CD4-positive, alpha-beta T cell treated with Interleukin-2 at 100 ng/mL for 4 hours (primary cell): ENCODE measurements around the gene MVK.

Experiments
- DNase-seq: peaks from one replicate; pipeline ENCODE4 v3.0.0-alpha.2; 2020; ENCODE audit warnings: low spot score

Gene MVK

DNA sequence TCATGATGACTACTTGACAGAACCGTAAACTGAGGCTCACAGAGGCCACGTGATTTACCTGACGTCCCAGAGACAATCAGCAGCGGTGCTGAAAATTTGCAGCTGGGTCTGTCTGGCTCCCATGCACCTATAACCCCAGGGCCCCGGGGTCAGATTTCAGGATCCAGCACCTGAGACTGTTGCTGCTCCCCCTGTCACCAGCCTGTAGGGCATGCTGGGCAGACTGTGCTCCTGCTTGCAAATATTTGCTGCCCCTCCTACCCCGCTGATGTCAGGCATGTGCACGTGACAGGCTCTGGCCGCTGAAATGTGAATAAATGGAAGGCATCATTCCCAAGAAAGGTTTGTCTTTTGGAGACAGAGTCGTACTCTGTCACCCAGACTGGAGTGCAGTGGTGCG lies 6.3 kb upstream of the MVK start:
- DNase-seq, result no peak

DNA sequence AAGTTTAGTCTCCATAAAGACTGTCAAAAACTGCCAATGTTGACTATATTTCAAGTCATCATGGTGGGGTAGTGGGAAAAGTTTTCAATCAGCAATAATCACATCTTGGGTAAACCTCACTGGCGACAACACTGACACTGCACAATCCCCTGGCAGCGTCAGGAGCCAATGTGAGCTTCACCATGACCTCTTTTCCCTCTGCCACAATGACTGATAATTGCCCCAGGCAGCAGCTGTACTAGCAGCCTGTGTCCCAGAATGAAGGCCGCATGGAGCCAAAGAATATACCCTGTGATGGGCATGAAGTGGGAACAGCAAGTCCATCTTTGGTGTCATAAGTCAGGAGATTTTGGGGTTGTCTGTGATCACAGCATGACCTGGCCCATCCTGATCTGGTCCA lies 5.6 kb upstream of the MVK start:
- DNase-seq, result no peak

DNA sequence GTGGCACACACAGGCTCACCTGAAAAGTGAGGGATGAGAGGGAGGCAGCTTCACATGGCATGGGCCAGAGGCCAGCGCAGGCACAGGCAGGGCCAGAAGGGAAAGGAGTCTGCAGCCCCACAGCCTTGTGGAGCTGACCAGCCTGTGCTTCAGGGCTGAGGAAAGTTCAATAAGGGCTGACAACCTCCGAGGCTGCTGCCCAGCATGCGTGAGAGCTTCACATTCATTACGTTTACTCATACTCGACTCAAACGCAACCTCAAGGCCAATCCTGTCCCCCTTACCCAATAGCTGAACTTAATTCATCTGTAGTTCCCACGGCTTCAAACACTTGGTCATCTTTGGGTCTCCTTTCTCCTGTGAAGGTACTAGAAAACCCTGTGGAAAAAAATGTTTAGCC lies 5.1 kb upstream of the MVK start:
- no peak for DNase-seq

DNA sequence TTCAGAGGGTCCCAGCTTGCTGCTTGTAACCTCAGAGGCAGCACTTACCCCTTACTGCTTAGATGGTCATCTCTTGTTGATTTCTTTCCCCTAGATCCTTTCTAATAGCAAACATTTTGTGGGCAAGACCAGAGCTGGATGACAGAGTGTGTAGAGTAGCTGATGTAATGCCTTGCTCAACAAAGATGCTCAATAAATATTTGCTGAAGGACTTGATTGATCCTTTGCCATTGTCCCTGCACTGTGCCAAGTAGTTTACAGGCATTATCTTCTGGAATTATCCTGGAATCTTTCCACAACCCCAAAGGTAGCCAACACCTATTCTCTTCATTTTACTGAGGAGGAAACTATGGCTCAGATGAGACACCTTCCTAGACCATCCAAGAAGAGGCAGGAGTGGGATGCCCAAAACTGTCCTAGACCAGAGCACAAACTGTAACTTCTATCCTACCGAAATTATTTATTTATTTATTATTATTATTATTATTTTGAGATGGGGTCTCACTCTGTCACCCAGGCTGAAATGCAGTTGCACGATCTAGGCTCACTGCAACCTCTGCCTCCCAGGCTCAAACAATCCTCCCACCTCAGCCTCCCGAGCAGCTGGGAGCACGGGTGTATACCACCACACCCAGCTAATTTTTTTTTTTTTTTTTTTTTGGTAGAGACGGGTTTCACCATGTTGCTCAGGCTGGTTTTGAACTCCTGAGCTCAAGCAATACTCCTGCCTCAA lies 1.7 kb upstream of the MVK start:
- no peak for DNase-seq

- no peak for DNase-seq
Measured at GRCh38 chr12:109572506-109572845, 1.1 kb upstream of the MVK start.

DNA sequence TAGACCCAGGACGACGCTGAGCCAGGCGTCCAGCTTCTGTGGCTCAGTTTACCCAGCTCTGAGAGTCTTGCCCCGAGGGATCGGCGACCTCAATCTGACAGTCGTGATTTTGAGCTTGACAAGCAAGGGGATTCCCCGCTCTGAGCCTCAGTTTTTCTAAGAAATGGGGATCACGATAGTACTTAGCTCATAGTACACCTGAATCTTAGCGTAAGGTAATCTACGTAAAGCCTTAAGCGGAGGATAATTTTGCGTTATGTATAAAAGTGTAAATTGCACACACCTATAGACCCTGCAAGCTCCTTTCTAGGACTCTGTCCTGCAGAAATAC lies 285 bp downstream of the MVK start:
- no peak for DNase-seq

DNA sequence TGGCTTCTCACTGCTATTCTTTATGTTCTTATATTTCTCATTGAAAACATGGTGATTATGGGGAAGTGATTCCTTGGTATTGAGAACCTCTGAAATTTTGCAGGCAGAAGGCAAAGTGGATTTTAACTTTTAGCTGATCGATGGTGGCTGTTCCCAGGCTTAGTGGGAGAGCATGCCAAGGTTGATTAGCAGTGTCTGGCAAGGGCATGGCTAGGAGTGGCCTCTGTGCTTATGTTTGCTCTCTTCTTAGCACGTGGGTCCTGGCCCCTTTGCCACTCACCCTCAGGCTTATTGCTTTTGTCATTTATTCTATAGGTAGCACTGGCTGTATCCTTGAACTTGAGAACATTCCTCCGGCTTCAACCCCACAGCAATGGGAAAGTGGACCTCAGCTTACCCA lies 2.1 kb downstream of the MVK start:
- no peak for DNase-seq

DNA sequence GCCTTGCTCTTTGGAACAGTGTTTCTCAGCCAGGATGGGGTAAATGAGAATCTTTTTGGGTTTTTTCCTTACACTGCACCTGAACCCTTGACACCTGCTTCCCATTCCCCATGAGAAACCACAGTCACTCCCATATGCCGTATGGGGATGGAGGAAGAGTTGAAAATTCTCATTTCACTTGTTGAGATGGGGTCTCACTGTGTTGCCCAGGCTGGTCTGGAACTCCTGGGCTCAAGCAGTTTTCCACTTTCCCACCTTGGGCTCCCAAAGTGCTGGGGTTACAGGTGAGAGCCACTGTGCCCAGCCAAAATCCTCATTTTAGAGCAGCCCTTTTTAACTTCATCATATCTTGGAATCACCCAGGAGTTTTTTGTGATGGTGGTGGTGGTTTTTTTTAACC lies 3.7 kb downstream of the MVK start:
- no peak for DNase-seq

DNA sequence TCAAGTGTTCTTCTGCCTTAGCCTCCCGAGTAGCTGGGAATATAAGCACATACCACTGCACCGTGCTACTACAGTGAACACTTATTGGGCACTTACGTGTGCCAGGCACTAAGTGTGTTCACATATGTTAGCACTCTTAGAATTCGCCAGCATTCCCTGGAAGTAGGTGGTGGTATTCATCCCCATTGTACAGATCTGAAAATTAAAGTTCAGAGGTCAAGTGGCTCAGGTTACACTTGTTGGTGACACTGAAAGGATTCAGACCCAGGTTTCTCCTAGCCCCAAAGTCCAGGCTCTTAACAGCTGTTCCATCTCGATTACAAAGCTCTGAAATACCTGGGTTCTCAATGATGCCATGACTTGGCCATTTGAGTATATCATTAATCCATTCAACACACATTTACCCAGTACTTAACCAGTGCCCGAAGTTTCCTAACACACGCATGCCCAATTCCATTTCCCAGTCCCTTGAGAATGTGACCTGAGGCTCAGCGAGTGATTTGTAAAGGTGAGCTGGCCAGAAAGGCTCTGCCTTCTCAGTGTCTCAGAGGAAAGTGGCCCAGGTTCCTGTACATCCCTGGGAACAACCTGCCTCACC lies 4.8 kb downstream of the MVK start:
- no peak for DNase-seq

DNA sequence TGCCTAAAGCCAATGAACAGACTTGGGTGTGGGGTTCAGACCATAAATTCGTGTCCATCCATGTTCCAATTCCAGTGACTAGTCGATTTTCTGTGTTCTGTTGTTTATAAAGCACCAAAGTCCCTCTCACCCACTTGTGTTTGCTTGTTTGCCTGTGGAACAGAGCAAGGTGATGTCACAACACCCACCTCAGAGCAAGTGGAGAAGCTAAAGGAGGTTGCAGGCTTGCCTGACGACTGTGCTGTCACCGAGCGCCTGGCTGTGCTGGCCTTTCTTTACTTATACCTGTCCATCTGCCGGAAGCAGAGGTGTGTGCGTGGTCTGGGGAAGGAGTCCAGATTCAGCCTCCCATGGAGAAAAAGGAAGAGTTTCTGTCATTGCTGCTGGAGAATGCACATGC lies 6.0 kb downstream of the MVK start:
- no peak for DNase-seq

DNA sequence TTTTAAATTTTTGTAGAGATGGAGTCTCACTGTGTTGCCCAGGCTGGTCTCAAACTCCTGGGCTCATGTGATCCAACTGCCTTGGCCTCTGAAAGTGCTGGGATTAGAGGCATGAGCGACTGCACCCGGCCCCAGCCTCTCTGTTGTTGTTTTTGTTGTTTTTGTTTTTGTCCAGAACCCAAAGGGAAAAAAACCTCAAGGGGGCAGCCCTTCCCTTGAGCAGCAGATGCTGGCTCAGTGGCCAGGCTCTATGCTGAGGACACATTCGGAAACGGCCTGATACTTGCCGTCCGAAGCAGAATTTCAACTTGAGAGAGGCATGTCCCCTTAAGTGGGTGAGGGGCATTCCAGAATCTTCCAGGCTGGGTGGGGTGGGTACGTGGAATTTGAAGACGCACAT lies 6.7 kb downstream of the MVK start:
- no peak for DNase-seq

DNA sequence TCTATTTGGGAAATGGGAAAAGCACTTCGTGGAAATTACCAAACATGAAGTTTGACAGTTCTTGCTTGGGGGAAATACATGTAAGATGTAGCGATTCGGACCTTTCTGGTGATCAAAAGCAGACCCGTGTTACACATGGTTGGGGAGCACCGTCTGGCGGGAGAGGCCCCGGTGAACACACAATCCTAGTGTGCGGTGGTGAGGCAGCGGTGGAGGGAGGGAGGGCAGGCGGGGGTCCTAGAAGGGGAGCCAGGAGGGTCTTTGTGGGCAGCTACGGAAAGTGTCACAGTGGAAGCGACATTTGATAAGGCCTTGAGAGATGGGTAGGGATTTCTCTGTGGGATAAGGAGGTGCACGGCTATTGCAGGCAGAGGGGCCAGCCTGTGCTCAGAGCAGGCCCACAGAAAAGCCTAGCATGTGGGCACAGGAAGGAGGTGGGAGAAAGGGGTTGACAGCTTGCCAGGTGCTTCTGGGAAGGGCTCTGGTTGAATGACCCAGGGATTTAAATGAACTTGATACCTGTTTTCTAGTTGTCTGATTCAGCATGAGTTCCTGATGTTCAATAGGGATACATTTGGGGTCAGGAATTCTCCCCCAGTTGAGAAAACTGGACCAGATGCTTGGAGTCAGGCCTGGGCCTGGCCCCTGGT lies 7.2 kb downstream of the MVK start:
- DNase-seq, result no peak

- no peak for DNase-seq
Measured at GRCh38 chr12:109581334-109581691, 7.7 kb downstream of the MVK start.

DNA sequence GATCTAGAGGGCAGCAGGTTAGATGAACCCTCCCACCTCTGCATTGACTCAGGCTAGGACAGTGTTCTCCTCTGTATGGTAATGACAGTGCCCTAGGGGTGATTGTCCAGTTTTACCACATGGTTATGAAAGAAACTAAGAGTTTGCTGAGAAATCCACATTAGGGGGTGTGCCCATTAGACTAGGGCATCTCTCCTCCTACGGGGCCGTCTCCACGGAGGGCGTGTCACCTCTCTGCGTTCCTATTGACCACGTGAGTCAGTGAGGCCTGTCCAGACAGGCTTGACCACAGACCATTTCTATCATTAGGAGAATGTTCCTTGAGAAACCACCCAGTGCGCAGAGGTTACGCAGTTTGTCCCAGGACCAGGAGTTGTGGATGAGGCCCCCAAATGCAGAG lies 8.3 kb downstream of the MVK start:
- no peak for DNase-seq

GRCh38 chr12:109582636-109583035 lies 9.0 kb downstream of the MVK start:
- no peak for DNase-seq

DNA sequence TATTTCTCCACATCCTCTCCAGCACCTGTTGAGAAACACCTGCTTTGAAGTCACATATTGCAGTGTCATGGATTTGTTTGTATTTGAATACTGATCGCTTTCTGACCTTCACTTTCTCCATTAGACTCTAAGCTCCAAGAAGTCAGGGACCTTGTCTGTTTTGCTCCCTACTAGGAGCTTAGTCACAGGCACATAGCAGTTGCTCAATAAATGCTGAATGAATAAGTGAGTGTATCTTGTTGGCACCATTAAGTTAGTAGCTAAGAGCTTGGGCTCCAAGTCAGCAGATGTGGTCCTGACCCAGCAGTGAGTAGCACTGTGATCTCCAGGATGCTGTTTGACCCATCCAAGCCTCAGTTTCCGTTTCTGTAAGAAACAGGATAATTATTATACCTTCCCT lies 10.1 kb downstream of the MVK start:
- DNase-seq, result no peak

GRCh38 chr12:109586385-109587296 lies 13.0 kb downstream of the MVK start:
- no peak for DNase-seq

DNA sequence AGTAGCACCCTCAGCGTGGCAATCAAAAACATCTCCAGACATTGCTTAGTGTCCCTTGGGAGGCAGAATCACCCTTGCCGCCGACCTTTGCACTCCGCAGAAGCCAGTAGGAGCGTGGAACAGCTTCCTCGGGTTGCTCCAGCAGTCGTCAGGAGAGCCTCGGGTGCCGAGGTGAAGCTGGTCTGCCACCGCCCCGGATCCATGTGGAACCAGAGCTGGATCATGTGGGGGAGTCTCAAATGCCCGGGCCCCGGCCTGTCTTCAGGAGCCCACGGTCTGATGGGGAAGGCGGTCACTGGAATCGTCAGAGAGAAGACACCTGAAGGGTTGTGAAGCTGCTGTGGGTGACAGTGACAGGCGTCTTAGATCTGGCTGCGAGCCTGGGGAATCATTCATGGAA lies 14.3 kb downstream of the MVK start:
- no peak for DNase-seq

DNA sequence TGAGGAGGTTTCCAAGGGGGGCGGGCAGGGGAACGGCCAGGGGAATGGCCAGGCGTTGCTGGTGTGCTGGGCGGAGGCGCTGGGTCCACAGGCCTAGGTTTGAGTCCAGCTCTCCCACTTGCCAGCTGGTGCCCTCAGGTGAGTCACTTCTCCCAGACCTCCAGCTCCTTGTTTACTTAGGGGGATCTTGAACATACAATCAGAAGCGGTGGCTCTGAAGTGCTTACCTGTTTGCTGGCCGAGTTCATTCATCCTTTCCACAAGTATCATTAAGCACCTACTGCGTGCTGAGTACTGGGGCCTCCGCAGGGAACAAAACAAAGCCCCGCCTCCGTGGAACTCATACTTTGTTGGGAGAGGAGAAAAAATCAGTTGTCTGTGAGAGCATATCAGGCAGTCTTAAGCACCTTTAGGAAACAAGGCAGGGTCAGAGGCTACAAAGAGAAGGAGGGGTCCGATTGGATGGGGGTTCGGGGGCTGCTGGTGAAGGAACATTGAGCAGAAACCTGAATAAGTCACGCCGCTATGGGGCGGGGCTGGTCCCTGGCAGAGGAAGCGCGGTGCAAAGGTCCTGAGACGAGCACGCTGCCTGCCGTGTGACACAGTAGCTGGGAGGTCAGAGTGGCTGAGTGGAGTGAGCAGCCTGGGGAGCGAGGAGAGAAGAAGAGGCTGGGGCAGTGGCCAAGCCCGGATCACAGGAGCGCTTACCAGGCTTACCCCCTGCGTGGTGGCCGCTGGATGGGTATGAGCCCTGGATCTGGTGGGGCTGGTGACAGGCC lies 15.1 kb downstream of the MVK start:
- no peak for DNase-seq

GRCh38 chr12:109589240-109589590 lies 15.6 kb downstream of the MVK start:
- DNase-seq, result no peak

GRCh38 chr12:109589691-109590245 lies 16.2 kb downstream of the MVK start:
- no peak for DNase-seq

- no peak for DNase-seq
Measured at GRCh38 chr12:109590566-109590965, 17.0 kb downstream of the MVK start.
